Lung (tissue), 12 donors: ENCODE data around the gene PRKG1. TPM values are rescaled to one million over a fixed set of nuclear protein-coding genes. Genes with fewer than 3 reads are reported as not detected.

ENCODE experiments used
- ATAC-seq: fragments of 200-7000 bp; cut with Tn5 transposase; one replicate; pipeline ENCODE4 v1.9.1; 2020; ENCODE audit warnings: moderate number of reproducible peaks; ENCODE audit not compliant: insufficient read depth, low FRiP score
- DNase-seq, 3 donors: peaks; one replicate each; pipeline ENCODE4 v3.0.0-alpha.2; 2013 to 2017
- H3K27ac ChIP-seq, 2 donors: one replicate each; pipeline ENCODE4 v1.5.1; 2013; ENCODE audit warnings: mild to moderate bottlenecking in 2 of 2, moderate library complexity in 2 of 2, control low read depth in 1 of 2, inconsistent platforms in 1 of 2, low read depth in 1 of 2, low read length in 1 of 2
- H3K27me3 ChIP-seq, 3 donors: one replicate each; pipeline ENCODE4 v1.5.1; 2013; ENCODE audit warnings: low read length in 2 of 3; ENCODE audit not compliant: control insufficient read depth in 3 of 3, insufficient read depth in 3 of 3
- H3K36me3 ChIP-seq, 4 donors: one replicate each; pipeline ENCODE4 v1.5.1; 2013; ENCODE audit warnings: low read length in 4 of 4, mild to moderate bottlenecking in 1 of 4, moderate library complexity in 1 of 4; ENCODE audit not compliant: control insufficient read depth in 4 of 4, insufficient read depth in 4 of 4
- H3K4me1 ChIP-seq, 5 donors: one replicate each; pipeline ENCODE4 v1.5.1; 2013; ENCODE audit warnings: low read length in 5 of 5, mild to moderate bottlenecking in 2 of 5, moderate library complexity in 1 of 5; ENCODE audit not compliant: control insufficient read depth in 5 of 5, insufficient read depth in 5 of 5
- H3K4me3 ChIP-seq: one replicate; pipeline ENCODE4 v1.5.1; 2013; ENCODE audit warnings: mild to moderate bottlenecking, control low read depth, moderate library complexity
- H3K9ac ChIP-seq, 2 donors: one replicate each; pipeline ENCODE4 v1.5.1; 2013; ENCODE audit warnings: low read length in 2 of 2, control low read depth in 1 of 2; ENCODE audit not compliant: insufficient read depth in 1 of 2
- H3K9me3 ChIP-seq, 4 donors: one replicate each; pipeline ENCODE4 v1.5.1; 2013; ENCODE audit warnings: low read length in 3 of 4, mild to moderate bottlenecking in 1 of 4, moderate library complexity in 1 of 4; ENCODE audit not compliant: control insufficient read depth in 4 of 4, insufficient read depth in 3 of 4
- CTCF ChIP-seq: IDR thresholded peaks from 2 replicates; pipeline ENCODE4 v1.5.1; 2012; ENCODE audit warnings: mild to moderate bottlenecking; ENCODE audit errors: control extremely low read depth, extremely low read depth
- WGBS, 2 donors: extraction: QIAGEN DNeasy Blood & Tissue Kit; methylation state at CpG; one replicate each; pipeline ENCODE4 v1.1.7; 2013; 5-methylcytosine and 5-hydroxymethylcytosine counted together
- polyA plus RNA-seq, 2 donors: library from polyadenylated mRNA; stranded (reverse); fragments of 200-250 nt; gene quantifications; one replicate each; pipeline ENCODE4 v1.2.1, GENCODE V29; 2013
- total RNA-seq, 2 donors: library from RNA; depleted of rRNA in 1 of 2; stranded (reverse); fragments of >200 nt in 1 of 2; gene quantifications; one replicate each; pipeline ENCODE4 v1.2.1, GENCODE V29; 2014 to 2021
- donor health status: control.
- donor health status: control.
- donor health status: Bipolar disorder and iron deficiency.
- donor health status: healthy.
- donor health status: DM: yes; HTN: yes; CAD: no.

PRKG1 gene
- total and polyA plus RNA-seq, 4 donors, result 2.1 to 50.8 (median 15.1) TPM

GRCh38 chr10:51106311-51106945 is 32.1 kb downstream of the PRKG1 start:
- TF ChIP-seq CTCF, result no peak
- DNase-seq (no peak), ATAC-seq (no peak)
- no peak overlapping the region for H3K4me3 ChIP-seq
- H3K9me3 ChIP-seq, result no peaks in the 10 kb centered on the region
- no peak overlapping the region for H3K27ac ChIP-seq
- peaks cover 0 to 13% (median 0%) of the 10 kb centered on the region in 5 donors for H3K4me1 ChIP-seq
- H3K36me3 ChIP-seq, result no peaks in the 10 kb centered on the region
- H3K9ac ChIP-seq, result no peak overlapping the region
- 66 to 77% methylated on average over 5 of the region's 5 CpGs for WGBS, 2 donors
- H3K27me3 ChIP-seq, result no peaks in the 10 kb centered on the region

- TF ChIP-seq CTCF, result no peak
- Histone ChIP-seq H3K4me1 (peaks cover 0 to 9% (median 0%) of the 10 kb centered on the region in 5 donors), H3K36me3 (no peaks in the 10 kb centered on the region), H3K4me3 (no peak overlapping the region), H3K9ac (no peak overlapping the region), H3K27me3 (no peaks in the 10 kb centered on the region), H3K27ac (no peak overlapping the region), H3K9me3 (no peaks in the 10 kb centered on the region)
- DNase-seq (no peak), ATAC-seq (no peak)
- 83 to 86% methylated on average over 1 of the region's 1 CpG for WGBS, 2 donors
Observed at GRCh38 chr10:51108406-51108805, 34.1 kb downstream of the PRKG1 start.

GRCh38 chr10:51109801-51110533 is 35.7 kb downstream of the PRKG1 start:
- Histone ChIP-seq H3K4me1 (peaks cover 0 to 9% (median 0%) of the 10 kb centered on the region in 5 donors), H3K36me3 (no peaks in the 10 kb centered on the region), H3K4me3 (no peak overlapping the region), H3K9ac (no peak overlapping the region), H3K27me3 (no peaks in the 10 kb centered on the region), H3K27ac (no peak overlapping the region), H3K9me3 (no peaks in the 10 kb centered on the region)
- 80% methylated on average over 4 of the region's 4 CpGs for WGBS, 2 donors
- TF ChIP-seq CTCF, result no peak
- ATAC-seq, result no peak
- DNase-seq, result no peak
